K562 (cell line): ENCODE results near the gene ZNRF2.

ENCODE experiments used
- CLOCK ChIP-seq: fragments of 250-450 bp; sonication (Bioruptor Pico); IDR thresholded peaks from 2 replicates; pipeline ENCODE4 v1.4.0; 2020; ENCODE audit warnings: mild to moderate bottlenecking, moderate library complexity, borderline replicate concordance
- CREB1 ChIP-seq, 2 experiments: sonication (generic) in 1 of 2; formaldehyde crosslinking in 1 of 2; IDR thresholded peaks; 2 replicates each; pipeline versions ENCODE4 v1.6.1 to v1.8.0; 2012 to 2022; ENCODE audit warnings: inconsistent platforms in 1 of 2, mild to moderate bottlenecking in 1 of 2, missing genetic modification reagents in 1 of 2, moderate library complexity in 1 of 2
- CTCF ChIP-seq, 3 experiments: IDR thresholded peaks in 2 of 3; conservative IDR thresholded peaks in 1 of 3; 2 replicates each; pipeline ENCODE4 v1.5.1; 2011 to 2012; ENCODE audit warnings: low read length in 3 of 3, mild to moderate bottlenecking in 3 of 3, control low read depth in 2 of 3, improper control_type of control experiment in 1 of 3, inconsistent platforms in 1 of 3, low read depth in 1 of 3, mixed read lengths in 1 of 3, moderate library complexity in 1 of 3; ENCODE audit not compliant: insufficient read depth in 2 of 3
- IFI16 ChIP-seq: fragments of 250-450 bp; sonication (Bioruptor Pico); IDR thresholded peaks from 2 replicates; pipeline ENCODE4 v2.1.2; 2022; ENCODE audit warnings: mild to moderate bottlenecking, inconsistent platforms
- JUN ChIP-seq, 2 experiments: sonication (generic) in 1 of 2; formaldehyde crosslinking in 1 of 2; IDR thresholded peaks; 2 replicates each; pipeline versions ENCODE4 v1.6.1 to v1.8.0; 2012 to 2022; ENCODE audit warnings: borderline replicate concordance in 2 of 2, mild to moderate bottlenecking in 2 of 2, improper control_type of control experiment in 1 of 2, low read depth in 1 of 2, low read length in 1 of 2, missing genetic modification reagents in 1 of 2
- KDM1A ChIP-seq, 2 experiments: fragments of 450-650 bp; IDR thresholded peaks; 2 replicates each; pipeline ENCODE4 v1.6.1; 2016; ENCODE audit warnings: mild to moderate bottlenecking in 2 of 2
- MCM3 ChIP-seq: fragments of 450-650 bp; IDR thresholded peaks from 2 replicates; pipeline ENCODE4 v1.6.1; 2016
- NONO ChIP-seq, 2 experiments: fragments of 200-400 bp in 1 of 2; fragments of 450-650 bp in 1 of 2; formaldehyde crosslinking in 1 of 2; IDR thresholded peaks; 2 replicates each; pipeline ENCODE4 v1.6.1; 2017; ENCODE audit warnings: low read depth in 2 of 2, mild to moderate bottlenecking in 2 of 2, moderate library complexity in 2 of 2, low read length in 1 of 2
- POLR2A ChIP-seq: fragments of 450-650 bp; conservative IDR thresholded peaks from 2 replicates; pipeline ENCODE4 v1.6.1; 2016
- POLR2AphosphoS2 ChIP-seq: IDR thresholded peaks from 2 replicates; pipeline ENCODE4 v1.6.1; 2012; ENCODE audit warnings: low read length, improper control_type of control experiment
- REST ChIP-seq, 2 experiments: fragments of 450-650 bp; formaldehyde crosslinking in 1 of 2; IDR thresholded peaks; 2 replicates each; pipeline versions ENCODE4 v1.4.0 to v1.6.1; 2014 to 2020; ENCODE audit warnings: mild to moderate bottlenecking in 2 of 2, borderline replicate concordance in 1 of 2, low read depth in 1 of 2
- YY1 ChIP-seq, 3 experiments: IDR thresholded peaks; 2 replicates each; pipeline ENCODE4 v1.6.1; 2011; ENCODE audit warnings: low read length in 2 of 3, mild to moderate bottlenecking in 2 of 3, moderate library complexity in 2 of 3, borderline replicate concordance in 1 of 3, control low read depth in 1 of 3, low read depth in 1 of 3; ENCODE audit not compliant: insufficient read depth in 3 of 3, insufficient replicate concordance in 2 of 3, control insufficient read depth in 1 of 3, insufficient read length in 1 of 3; ENCODE audit errors: extremely low read depth in 1 of 3
- ZNF197 ChIP-seq: fragments of 200-800 bp; sonication (Bioruptor generic); IDR thresholded peaks from 2 replicates; pipeline ENCODE4 v1.6.1; 2016; ENCODE audit warnings: low read depth, missing genetic modification characterization, missing compliant biosample characterization
- ZNF239 ChIP-seq: fragments of 250-450 bp; sonication (Bioruptor Pico); IDR thresholded peaks from 2 replicates; pipeline ENCODE4 v1.4.0; 2020; ENCODE audit warnings: mild to moderate bottlenecking

- TF ChIP-seq JUN (IDR thresholded peaks at IDR 0.05; ENCODE audit: borderline replicate concordance, low read depth, low read length): no peak
- TF ChIP-seq JUN (CRISPR knock-in tag; IDR thresholded peaks at IDR 0.05; ENCODE audit: borderline replicate concordance): no peak
- no peak for TF ChIP-seq YY1 (IDR thresholded peaks at IDR 0.05; ENCODE audit: borderline replicate concordance in 1 of 3, control insufficient read depth in 1 of 3, extremely low read depth in 1 of 3, insufficient read depth in 3 of 3, insufficient read length in 1 of 3, insufficient replicate concordance in 2 of 3, low read depth in 1 of 3, low read length in 2 of 3)
- TF ChIP-seq POLR2A: no peak
- TF ChIP-seq KDM1A (IDR thresholded peaks at IDR 0.05): no peak
- TF ChIP-seq CTCF (IDR thresholded peaks at IDR 0.05 in 2 of 3, conservative IDR thresholded peaks at IDR 0.05 in 1 of 3; ENCODE audit: insufficient read depth in 2 of 3, low read depth in 1 of 3, low read length in 3 of 3): no peak
- TF ChIP-seq IFI16 (CRISPR knock-in tag): no peak
- TF ChIP-seq ZNF197 (CRISPR knock-in tag): no peak
- TF ChIP-seq CLOCK (CRISPR knock-in tag): no peak
- no peak for TF ChIP-seq CREB1 (IDR thresholded peaks at IDR 0.05)
- no peak for TF ChIP-seq CREB1 (CRISPR knock-in tag; IDR thresholded peaks at IDR 0.05)
- TF ChIP-seq POLR2AphosphoS2: no peak
- TF ChIP-seq NONO (IDR thresholded peaks at IDR 0.05; ENCODE audit: low read depth in 2 of 2, low read length in 1 of 2): no peak
- TF ChIP-seq MCM3: no peak
- TF ChIP-seq ZNF239: no peak
- TF ChIP-seq REST (IDR thresholded peaks at IDR 0.05; ENCODE audit: borderline replicate concordance): no peak
- TF ChIP-seq REST (CRISPR knock-in tag; IDR thresholded peaks at IDR 0.05; ENCODE audit: low read depth): no peak
These were observed 29.7 kb upstream of the ZNRF2 start for GRCh38 chr7:30254717-30255063.
